GM21526 (cell line): ENCODE data around the gene INTS3.
A peak's percentile ranks its signal among the peaks of the same experiment; 100 is the strongest.

ENCODE experiments used
- ATAC-seq: cut with Tn5 transposase; IDR thresholded peaks from one replicate; pipeline ENCODE4 v1.9.1; 2021; ENCODE audit warnings: moderate library complexity; ENCODE audit not compliant: unreplicated experiment, low FRiP score

The INTS3 gene

GRCh38 chr1:153793261-153793972 lies 65.6 kb downstream of the INTS3 start:
- no peak for ATAC-seq

DNA sequence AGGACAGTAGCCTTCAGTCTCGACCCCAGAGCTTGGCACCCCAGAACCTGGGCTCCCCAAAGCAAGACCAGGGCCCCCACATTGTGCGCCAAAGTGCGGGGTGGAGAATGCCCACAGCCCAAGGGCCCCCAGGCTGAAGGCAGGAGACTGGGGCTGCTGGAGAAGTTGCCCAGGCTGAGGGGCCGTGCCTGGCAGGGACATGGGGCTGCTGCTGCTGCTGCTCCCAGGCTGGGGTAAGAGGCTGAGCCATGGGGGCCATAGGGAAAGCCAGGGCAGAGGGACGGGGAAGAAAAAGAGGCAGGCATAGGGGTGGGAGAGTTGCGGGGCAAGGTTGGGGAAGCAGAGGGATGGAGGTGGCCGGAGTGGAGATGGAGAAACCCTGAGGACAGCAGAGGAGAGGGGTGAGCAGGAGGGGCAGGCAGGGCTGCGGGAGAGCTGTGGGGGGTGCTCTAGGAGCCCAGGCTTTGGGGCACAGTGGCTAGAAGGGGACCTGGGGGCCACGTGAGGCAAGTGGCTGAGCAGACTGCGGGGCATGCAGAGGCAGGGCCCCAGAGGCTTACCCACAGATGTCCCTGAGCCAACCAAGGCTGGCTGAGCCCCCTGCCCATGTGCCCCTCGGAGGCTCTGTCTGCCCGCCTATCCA lies 66.2 kb downstream of the INTS3 start:
- no peak for ATAC-seq

- no peak for ATAC-seq
Measured at GRCh38 chr1:153794624-153795329, 66.9 kb downstream of the INTS3 start.

GRCh38 chr1:153795330-153795837 lies 67.5 kb downstream of the INTS3 start:
- no peak for ATAC-seq

DNA sequence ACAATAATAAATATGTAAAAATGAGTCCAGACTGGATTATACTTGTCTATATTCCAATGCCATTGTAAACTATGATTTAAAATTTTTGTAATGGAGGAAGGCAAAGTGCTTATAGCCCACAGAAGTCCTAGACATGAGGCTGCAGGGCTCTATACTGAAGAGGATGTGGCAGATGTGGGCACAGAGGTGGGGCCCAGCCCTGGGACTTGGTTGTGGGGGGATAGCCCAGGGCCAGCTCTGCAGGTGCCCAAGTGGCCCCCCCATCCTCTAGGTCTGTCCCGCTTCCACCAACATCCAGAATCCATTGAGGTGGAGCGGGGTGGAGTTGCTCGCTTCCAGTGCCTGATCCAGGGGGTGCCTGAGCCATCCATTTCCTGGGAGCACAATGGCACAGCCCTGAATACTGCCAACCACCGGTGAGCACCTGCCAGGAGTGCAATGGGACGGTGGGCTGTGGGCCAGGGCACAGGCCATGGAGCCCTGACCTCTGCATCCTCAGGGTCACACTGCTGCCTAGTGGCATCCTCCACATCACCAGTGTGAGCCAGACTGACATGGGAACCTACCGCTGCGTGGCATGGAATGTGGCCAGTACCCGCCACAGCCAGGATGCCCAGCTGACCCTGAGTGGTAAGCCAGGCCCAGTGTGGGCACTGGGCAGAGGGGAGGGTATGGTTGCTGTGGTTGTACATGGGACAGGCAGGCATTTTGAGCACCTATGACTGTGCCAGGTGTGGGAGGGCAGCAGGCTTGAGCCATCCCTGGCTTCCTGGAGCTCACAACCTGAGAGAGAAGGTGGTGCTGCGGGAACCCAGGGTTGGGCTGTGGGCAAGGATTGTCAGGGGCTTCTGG lies 68.3 kb downstream of the INTS3 start:
- no peak for ATAC-seq

- peak; percentile 50 for ATAC-seq
Measured at GRCh38 chr1:153796786-153797659, 69.2 kb downstream of the INTS3 start.

- ATAC-seq = no peak
Measured at GRCh38 chr1:153798468-153798780, 70.6 kb downstream of the INTS3 start.

DNA sequence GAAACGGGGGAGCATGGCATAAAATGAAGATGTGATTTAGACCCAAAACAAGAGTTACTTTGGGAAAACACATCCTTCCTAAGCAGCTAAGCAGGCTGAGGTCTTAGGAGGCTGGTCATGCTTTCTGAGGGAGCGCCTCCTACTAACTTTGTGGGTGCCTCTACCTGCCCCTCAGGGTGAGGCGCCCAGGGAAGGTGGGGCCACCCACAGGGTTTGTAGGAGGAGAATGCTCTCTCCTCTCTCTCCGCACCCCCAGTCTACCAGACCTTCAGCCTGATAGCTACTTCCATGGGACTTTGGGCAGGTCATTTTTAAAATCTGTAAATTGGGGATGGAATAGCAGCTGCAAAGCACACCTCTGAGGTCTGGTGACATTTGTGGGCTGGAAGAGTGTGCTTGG lies 71.2 kb downstream of the INTS3 start:
- ATAC-seq = no peak

DNA sequence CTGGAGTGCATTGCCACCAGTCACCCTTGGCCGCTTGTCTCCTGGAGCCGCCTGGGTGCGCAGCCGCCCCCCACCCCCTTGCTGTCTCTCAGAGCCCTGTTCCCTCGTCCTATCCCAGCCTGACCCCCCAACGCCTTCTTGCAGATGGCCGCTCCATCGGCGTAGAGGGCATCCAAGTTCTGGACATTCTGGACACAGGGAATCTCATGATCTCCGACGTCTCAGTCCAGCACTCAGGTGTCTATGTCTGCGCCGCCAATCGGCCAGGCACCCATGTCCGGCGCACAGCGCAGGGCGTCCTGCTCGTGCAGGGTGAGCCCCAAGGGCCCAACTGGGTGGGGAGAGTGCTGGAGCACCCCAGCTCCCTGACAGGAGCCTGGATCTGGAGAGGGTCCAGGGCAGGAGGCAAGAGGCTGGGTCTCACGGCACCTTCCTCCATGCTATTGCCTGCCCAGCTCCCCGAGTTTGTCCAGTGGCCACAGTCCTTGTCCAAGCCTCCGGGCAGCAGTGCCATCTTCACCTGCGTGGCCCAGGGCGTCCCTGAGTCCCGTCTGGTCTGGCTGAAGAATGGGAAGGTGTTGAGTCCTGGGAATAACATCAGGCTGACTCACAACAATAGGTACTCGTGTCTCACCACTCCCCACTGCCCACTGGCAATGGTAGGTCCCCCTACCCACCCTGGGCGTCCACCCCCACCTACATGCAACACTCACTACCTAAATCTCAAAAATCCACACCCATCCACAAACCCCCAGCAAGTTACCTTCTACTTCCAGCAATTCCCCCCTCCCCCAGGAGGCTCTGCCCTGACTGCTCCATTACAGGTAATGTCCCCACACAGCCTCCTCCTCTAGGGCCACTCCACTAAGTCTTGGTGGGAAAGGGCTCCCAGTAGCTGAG lies 72.0 kb downstream of the INTS3 start:
- no peak for ATAC-seq

DNA sequence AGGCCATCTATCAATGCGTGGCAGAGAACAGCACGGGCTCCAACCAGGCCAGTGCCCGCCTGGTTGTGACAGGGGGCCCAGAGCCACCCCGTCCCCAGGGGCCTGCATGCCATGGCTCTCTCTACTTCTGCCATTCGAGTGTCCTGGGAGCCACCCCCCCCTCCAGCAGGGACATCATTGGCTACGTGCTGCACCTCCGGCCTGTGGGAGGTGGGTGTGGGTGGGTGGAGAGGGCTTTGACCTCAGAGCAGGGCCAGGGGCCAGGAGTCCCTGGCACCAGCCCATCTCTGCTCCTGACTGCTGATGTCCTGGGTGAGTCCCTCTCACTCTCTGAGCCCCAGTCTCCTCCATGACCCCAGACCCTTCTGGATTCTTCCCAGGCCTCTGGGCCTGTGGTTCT lies 72.7 kb downstream of the INTS3 start:
- no peak for ATAC-seq

DNA sequence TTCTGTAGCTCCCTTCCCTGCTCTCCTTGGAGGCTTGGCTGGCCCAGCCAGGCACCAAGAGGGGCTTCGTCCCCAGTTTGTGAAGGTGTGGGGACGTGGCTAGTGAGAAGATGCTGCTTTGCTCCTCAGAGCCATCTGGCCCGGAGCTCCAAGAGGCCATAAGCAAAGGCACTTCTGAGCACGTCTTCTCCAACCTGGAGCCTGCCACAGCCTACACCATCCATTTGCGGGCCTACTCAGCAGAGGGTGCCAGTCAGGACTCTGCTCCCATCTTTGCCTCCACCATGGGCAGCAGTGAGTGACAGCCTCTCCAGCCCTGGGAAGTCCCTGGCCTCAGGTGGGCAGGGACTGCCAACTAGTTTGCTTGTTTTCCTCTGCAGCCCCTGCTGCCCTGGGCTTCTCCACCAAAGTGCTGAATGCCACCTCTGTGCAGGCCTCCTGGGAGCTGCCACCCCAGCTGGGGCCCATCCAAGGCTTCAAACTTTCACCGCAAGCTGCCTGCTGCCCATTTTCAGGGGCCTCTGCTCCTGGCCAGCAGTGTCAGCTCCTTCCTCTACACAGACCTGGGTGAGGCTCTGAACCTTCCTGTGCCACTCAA lies 73.3 kb downstream of the INTS3 start:
- ATAC-seq = no peak

DNA sequence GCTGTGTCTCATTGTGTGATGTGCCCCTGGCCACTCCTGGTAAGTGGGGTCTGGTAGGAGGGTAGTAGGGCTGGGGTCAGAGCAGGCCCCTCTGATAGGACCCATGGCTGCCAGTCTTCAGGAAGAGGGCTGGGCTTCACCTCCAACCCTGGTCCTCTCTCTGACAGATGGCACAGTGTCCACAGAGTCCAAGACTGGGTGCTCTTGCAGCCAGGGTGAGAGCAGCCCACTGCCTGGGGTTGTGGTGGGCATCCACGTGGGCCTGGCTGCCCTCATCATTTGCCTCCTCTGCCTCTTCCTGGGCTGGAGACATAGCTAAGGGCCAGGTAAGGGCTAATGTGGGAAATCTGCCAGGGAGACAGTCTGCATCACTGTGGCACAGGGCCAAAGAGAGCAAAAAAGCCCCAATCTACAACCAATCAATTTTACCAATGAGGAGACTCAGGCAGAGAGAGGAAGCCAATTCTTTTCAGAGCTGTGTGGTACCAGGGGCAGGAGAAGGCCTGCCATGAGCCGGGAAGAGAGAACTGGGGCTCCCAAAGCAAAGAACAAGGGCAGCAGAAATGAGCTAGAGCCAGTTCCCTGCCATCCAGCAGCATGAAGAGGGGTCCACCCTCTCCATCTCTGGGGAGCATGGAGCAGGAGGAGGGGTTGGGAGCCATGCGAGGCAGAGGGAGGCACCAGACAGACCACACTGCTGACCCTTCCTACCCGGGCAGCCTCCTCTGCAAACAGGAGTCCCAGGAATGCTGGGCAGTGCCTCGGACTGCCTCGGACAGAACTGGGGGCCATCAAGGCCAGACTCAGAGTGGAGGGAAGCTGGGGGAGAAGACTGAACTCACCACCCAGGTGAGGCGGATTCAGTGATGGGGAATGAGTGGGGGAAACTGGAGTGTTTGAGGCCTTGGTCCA lies 74.2 kb downstream of the INTS3 start:
- no peak for ATAC-seq

DNA sequence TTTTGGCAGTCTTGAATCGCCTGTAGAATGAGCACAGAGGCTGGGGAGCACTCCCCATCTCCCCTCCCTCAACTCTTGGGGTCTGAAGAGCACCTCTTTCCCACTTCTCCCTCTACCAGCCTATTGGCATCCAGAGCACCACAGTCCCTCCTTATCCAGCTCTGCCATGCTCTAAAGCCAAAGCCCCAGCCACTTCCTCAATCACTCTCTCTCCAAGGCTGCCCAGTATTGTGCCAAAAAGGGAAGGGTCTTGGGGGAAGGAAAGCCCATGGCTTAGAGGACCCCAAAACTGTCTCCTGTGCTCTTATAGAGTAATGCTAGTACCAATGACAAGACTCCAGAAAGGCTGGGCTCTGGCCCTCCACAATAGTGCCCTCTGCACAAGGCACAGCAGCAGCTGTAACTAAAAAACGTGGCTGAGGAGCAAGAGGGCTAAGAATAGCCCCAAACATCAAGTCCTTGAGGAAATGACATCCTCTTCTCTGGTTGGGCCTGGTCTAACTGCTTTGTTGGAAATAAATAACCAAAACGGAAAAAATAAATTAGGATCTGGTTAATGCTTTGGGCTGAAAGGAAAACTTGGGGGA lies 75.7 kb downstream of the INTS3 start:
- ATAC-seq = no peak

GRCh38 chr1:153804112-153804511 lies 76.3 kb downstream of the INTS3 start:
- no peak for ATAC-seq

GRCh38 chr1:153805042-153805745 lies 77.3 kb downstream of the INTS3 start:
- ATAC-seq = peak; percentile 79

GRCh38 chr1:153805886-153806719 lies 78.3 kb downstream of the INTS3 start:
- no peak for ATAC-seq
